ENCODE measurements around the gene CFAP61.

Gene CFAP61

DNA sequence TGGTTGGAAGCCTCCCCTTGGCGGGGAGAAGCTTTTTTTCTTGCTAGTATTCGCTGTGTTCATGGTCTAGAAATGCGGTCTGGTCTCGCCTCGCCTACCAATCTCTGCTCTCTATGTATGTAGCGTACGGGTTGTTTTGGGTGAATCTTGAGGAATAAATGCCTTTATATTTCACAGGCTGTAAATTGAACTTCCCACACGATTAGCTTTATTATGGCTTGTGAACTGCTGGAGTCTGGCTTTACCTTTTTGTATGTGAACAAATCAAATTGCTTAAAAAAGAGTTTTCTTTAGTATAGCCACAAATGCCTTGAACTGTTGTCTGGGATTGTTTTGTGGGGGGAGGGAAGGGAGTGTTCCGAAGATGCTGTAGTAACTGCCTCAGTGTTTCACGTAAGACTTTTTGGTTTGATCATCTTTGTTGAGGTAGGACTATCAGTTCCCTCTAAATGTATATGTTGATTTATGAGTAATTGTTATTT is 317.8 kb downstream of the CFAP61 start:
- H3K4me3 ChIP-seq (ENCODE audit: severe bottlenecking) = no peak overlapping the region
- ATAC-seq (ENCODE audit: low read depth) (no peak), DNase-seq (ENCODE audit: low spot score) (no peak)
- TF ChIP-seq, protein P1, sequence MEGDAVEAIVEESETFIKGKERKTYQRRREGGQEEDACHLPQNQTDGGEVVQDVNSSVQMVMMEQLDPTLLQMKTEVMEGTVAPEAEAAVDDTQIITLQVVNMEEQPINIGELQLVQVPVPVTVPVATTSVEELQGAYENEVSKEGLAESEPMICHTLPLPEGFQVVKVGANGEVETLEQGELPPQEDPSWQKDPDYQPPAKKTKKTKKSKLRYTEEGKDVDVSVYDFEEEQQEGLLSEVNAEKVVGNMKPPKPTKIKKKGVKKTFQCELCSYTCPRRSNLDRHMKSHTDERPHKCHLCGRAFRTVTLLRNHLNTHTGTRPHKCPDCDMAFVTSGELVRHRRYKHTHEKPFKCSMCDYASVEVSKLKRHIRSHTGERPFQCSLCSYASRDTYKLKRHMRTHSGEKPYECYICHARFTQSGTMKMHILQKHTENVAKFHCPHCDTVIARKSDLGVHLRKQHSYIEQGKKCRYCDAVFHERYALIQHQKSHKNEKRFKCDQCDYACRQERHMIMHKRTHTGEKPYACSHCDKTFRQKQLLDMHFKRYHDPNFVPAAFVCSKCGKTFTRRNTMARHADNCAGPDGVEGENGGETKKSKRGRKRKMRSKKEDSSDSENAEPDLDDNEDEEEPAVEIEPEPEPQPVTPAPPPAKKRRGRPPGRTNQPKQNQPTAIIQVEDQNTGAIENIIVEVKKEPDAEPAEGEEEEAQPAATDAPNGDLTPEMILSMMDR (IDR thresholded peaks at IDR 0.05; ENCODE audit: poor library complexity, severe bottlenecking) = no peak
- no peaks in the 10 kb centered on the region for H3K4me1 ChIP-seq (ENCODE audit: insufficient read depth, poor library complexity, severe bottlenecking)
- H3K27me3 ChIP-seq (ENCODE audit: insufficient read depth, poor library complexity, severe bottlenecking) = peaks cover 84% of the 10 kb centered on the region
- H3K9me3 ChIP-seq (ENCODE audit: severe bottlenecking) = no peaks in the 10 kb centered on the region
- H3K27ac ChIP-seq (ENCODE audit: poor library complexity, severe bottlenecking) = no peak overlapping the region
- no peaks in the 10 kb centered on the region for H3K36me3 ChIP-seq (ENCODE audit: low read depth)

DNA sequence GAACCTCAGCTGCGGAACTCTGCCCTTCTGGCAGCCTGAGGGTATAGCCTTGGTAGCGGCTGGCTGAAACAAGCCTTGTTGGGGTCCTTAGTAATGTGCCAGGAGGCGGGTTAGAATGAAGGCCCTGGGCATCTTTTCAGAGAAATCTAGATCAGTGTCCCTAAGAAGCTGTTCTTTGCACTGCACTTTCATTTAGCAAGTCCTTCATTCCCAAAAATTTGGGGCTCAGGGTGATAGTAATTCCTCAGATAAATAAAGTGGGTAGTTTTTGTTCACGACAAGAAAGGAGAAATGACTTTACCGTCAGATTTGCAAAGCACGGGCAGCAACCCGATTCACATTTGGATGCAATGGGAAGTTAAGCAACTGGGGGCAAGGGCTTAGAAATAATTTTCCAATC is 318.8 kb downstream of the CFAP61 start:
- DNase-seq (ENCODE audit: low spot score) (no peak), ATAC-seq (ENCODE audit: low read depth) (no peak)
- TF ChIP-seq, protein P1 (IDR thresholded peaks at IDR 0.05; ENCODE audit: poor library complexity, severe bottlenecking) = no peak
- Histone ChIP-seq H3K27ac (ENCODE audit: poor library complexity, severe bottlenecking) (no peak overlapping the region), H3K36me3 (ENCODE audit: low read depth) (no peaks in the 10 kb centered on the region), H3K9me3 (ENCODE audit: severe bottlenecking) (no peaks in the 10 kb centered on the region), H3K27me3 (ENCODE audit: insufficient read depth, poor library complexity, severe bottlenecking) (peaks cover 79% of the 10 kb centered on the region), H3K4me3 (ENCODE audit: severe bottlenecking) (no peak overlapping the region), H3K4me1 (ENCODE audit: insufficient read depth, poor library complexity, severe bottlenecking) (no peaks in the 10 kb centered on the region)

DNA sequence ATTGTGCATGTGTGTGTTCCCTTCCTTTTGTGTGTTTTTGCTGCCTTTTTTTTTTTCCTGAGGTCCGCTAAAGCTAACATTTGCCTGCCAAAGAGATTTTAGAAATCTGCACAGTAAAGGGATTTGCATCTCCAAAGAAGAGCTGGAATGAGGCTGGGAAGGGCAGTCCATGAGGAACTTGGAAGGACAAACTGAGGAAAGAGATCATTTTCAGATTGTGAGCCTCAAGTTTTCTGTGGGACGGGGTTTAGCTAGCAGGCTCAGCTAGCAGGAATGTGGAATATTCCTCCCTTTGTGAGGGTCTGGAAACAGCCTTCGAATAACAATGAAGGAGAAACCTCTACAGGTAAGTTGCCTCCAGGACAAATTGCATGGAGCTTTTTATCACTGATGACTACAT is 319.3 kb downstream of the CFAP61 start:
- no peaks in the 10 kb centered on the region for H3K4me1 ChIP-seq (ENCODE audit: insufficient read depth, poor library complexity, severe bottlenecking)
- no peak overlapping the region for H3K4me3 ChIP-seq (ENCODE audit: severe bottlenecking)
- H3K27ac ChIP-seq (ENCODE audit: poor library complexity, severe bottlenecking) = no peak overlapping the region
- no peaks in the 10 kb centered on the region for H3K36me3 ChIP-seq (ENCODE audit: low read depth)
- H3K9me3 ChIP-seq (ENCODE audit: severe bottlenecking) = no peaks in the 10 kb centered on the region
- ATAC-seq (ENCODE audit: low read depth) (no peak), DNase-seq (ENCODE audit: low spot score) (no peak)
- TF ChIP-seq, protein P1 (IDR thresholded peaks at IDR 0.05; ENCODE audit: poor library complexity, severe bottlenecking) = no peak
- H3K27me3 ChIP-seq (ENCODE audit: insufficient read depth, poor library complexity, severe bottlenecking) = peaks cover 73% of the 10 kb centered on the region

DNA sequence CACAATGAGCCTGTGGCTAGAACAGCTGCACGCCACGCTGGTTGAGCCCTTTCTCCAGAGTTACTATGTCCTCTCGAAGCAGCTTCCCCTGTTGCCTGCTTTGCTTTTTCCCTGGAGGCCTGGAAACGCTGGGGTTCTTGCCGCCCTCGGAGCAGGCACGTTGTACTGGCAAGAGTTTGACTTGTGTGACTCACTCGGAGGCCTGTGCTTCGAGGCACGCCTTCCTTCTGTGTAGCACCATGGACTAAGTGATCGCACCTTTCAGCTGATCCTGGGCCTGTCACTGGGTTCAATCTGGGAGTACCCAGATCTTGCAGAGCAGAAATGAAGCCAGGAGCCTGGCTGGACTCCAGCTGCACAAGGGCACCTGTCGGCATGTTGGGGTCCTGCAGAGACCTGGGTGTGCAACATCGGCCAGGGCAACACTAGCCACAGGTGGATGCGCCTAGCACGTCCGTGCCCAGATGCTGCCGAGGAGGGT is 320.8 kb downstream of the CFAP61 start:
- no peaks in the 10 kb centered on the region for H3K4me1 ChIP-seq (ENCODE audit: insufficient read depth, poor library complexity, severe bottlenecking)
- DNase-seq (ENCODE audit: low spot score) (no peak), ATAC-seq (ENCODE audit: low read depth) (no peak; the same call in 2 of the 3 replicates)
- no peaks in the 10 kb centered on the region for H3K9me3 ChIP-seq (ENCODE audit: severe bottlenecking)
- H3K27me3 ChIP-seq (ENCODE audit: insufficient read depth, poor library complexity, severe bottlenecking) = peaks cover 63% of the 10 kb centered on the region
- TF ChIP-seq, protein P1 (IDR thresholded peaks at IDR 0.05; ENCODE audit: poor library complexity, severe bottlenecking) = no peak
- no peak overlapping the region for H3K4me3 ChIP-seq (ENCODE audit: severe bottlenecking)
- no peaks in the 10 kb centered on the region for H3K36me3 ChIP-seq (ENCODE audit: low read depth)
- no peak overlapping the region for H3K27ac ChIP-seq (ENCODE audit: poor library complexity, severe bottlenecking)

DNA sequence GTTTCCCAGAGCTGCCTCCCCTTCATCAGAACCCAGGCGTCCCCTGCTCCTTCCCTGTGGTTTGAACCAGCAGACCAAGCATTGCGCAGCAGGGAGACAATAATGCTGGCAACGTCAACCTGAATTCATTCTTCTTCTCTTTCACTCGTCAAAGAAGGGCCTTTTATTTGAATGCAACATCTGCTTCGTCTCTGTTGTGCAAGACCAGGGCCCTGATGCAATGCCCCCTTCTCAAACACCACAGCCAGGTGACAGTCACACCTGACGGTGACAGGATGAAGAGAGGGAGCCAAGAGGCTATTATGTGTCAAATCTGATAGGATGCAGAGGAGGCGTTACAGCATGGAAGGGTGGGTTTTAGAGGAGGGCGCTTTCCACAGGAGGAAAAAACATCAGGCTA is 323.5 kb downstream of the CFAP61 start:
- Histone ChIP-seq H3K4me3 (ENCODE audit: severe bottlenecking) (no peak overlapping the region), H3K27ac (ENCODE audit: poor library complexity, severe bottlenecking) (no peak overlapping the region), H3K9me3 (ENCODE audit: severe bottlenecking) (no peaks in the 10 kb centered on the region), H3K4me1 (ENCODE audit: insufficient read depth, poor library complexity, severe bottlenecking) (no peaks in the 10 kb centered on the region), H3K36me3 (ENCODE audit: low read depth) (no peaks in the 10 kb centered on the region), H3K27me3 (ENCODE audit: insufficient read depth, poor library complexity, severe bottlenecking) (peaks cover 41% of the 10 kb centered on the region)
- ATAC-seq (ENCODE audit: low read depth) (no peak), DNase-seq (ENCODE audit: low spot score) (no peak)
- TF ChIP-seq, protein P1 (IDR thresholded peaks at IDR 0.05; ENCODE audit: poor library complexity, severe bottlenecking) = no peak
